ENCODE results near the gene PRDM15. TPM values are rescaled to one million over a fixed set of nuclear protein-coding genes. Genes with fewer than 3 reads are reported as not detected.

PRDM15 gene
- total RNA-seq, 1 donor from 2014 or later: 5.4 TPM

DNA sequence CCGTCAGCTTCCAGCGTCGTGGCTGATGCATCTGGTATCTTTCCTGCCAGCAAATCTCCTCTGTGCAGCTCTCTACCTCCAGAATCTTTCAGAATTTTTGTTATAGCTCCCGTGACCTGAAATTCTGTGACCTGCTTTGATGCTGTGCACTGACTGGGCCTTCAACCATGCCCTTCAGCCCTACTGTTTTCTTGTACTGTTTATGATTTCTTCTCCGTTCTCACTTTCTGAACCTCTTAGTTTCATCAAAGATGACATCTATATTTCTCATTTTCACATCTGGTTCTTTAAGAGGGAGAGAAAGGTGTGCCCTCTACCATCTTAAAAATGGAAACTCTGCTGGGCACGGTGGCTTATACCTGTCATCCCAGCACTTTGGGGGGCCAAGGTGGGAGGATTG is 5.7 kb downstream of the PRDM15 start:
- no peak for DNase-seq (ENCODE audit: low read depth)
- TF ChIP-seq CTCF (IDR thresholded peaks at IDR 0.05; ENCODE audit: insufficient read depth, low read length, poor library complexity, severe bottlenecking): no peak
- Histone ChIP-seq H3K4me3 (ENCODE audit: low read depth, low read length) (no peak overlapping the region), H3K36me3 (ENCODE audit: control insufficient read depth, insufficient read depth, low read length) (no peaks in the 10 kb centered on the region), H3K27me3 (ENCODE audit: control insufficient read depth, insufficient read depth, low read length) (no peaks in the 10 kb centered on the region)

GRCh38 chr21:41873005-41873404 is 6.1 kb downstream of the PRDM15 start:
- no peak for TF ChIP-seq CTCF (IDR thresholded peaks at IDR 0.05; ENCODE audit: insufficient read depth, low read length, poor library complexity, severe bottlenecking)
- no peaks in the 10 kb centered on the region for H3K27me3 ChIP-seq (ENCODE audit: control insufficient read depth, insufficient read depth, low read length)
- no peaks in the 10 kb centered on the region for H3K36me3 ChIP-seq (ENCODE audit: control insufficient read depth, insufficient read depth, low read length)
- no peak overlapping the region for H3K4me3 ChIP-seq (ENCODE audit: low read depth, low read length)
- DNase-seq (ENCODE audit: low read depth): no peak

DNA sequence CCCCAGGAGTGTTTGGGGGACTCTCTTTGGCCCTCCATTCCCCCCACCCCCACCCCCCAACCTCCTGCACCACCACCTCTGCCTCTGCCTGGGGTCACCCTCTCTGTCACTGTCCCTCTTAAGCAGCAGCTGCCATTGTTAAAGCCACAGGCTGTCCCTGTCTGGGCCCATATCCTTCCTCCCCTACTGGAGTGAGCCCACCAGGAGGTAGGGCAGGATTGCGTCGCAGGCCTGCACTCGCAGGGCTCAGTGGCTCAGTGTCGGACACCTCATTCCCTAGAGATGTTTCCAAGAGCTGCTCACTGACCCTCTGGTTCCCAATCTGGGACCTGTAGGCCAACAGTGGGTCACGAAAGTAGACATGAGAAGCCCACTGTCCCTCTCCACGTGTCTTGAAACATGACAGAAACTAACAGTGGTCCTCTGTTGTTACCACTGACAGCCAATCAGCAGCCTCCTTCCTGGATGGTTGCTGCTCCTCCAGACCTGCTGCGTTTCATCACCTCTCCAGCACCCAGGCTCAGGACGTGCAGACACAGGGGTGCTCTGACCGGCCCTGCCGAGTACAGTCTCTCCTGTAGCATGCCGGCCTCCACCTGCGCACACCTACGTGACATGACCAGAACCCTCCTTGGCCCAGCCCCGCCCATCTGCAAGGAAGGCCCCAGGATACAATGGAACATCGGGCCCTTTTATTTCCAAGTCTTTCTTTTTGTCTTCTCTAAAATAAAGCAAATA is 7.7 kb downstream of the PRDM15 start:
- DNase-seq (ENCODE audit: low read depth): no peak
- Histone ChIP-seq H3K4me3 (ENCODE audit: low read depth, low read length) (no peak overlapping the region), H3K27me3 (ENCODE audit: control insufficient read depth, insufficient read depth, low read length) (no peaks in the 10 kb centered on the region), H3K36me3 (ENCODE audit: control insufficient read depth, insufficient read depth, low read length) (no peaks in the 10 kb centered on the region)
- no peak for TF ChIP-seq CTCF (IDR thresholded peaks at IDR 0.05; ENCODE audit: insufficient read depth, low read length, poor library complexity, severe bottlenecking)

- Histone ChIP-seq H3K4me3 (ENCODE audit: low read depth, low read length) (no peak overlapping the region), H3K36me3 (ENCODE audit: control insufficient read depth, insufficient read depth, low read length) (no peaks in the 10 kb centered on the region), H3K27me3 (ENCODE audit: control insufficient read depth, insufficient read depth, low read length) (no peaks in the 10 kb centered on the region)
- DNase-seq (ENCODE audit: low read depth): no peak
- TF ChIP-seq CTCF (IDR thresholded peaks at IDR 0.05; ENCODE audit: insufficient read depth, low read length, poor library complexity, severe bottlenecking): no peak
These were observed 9.4 kb downstream of the PRDM15 start for GRCh38 chr21:41869771-41870170.

GRCh38 chr21:41868062-41868710 is 11.0 kb downstream of the PRDM15 start:
- Histone ChIP-seq H3K27me3 (ENCODE audit: control insufficient read depth, insufficient read depth, low read length) (no peaks in the 10 kb centered on the region), H3K4me3 (ENCODE audit: low read depth, low read length) (no peak overlapping the region), H3K36me3 (ENCODE audit: control insufficient read depth, insufficient read depth, low read length) (no peaks in the 10 kb centered on the region)
- DNase-seq (ENCODE audit: low read depth): no peak
- TF ChIP-seq CTCF (IDR thresholded peaks at IDR 0.05; ENCODE audit: insufficient read depth, low read length, poor library complexity, severe bottlenecking): no peak

All from kidney epithelial cell (primary cell).